ENCODE results near the gene HMOX1. TPM values are rescaled to one million over a fixed set of nuclear protein-coding genes. Genes with fewer than 3 reads are reported as not detected.

HMOX1 gene
- 26.4 TPM for total RNA-seq (2021; ENCODE audit: unreplicated experiment)
- 17.6 and 20.2 TPM in 2 replicates for polyA plus RNA-seq (2012)
- Bru-seq, nascent RNA = percentile 65 among the genes with signal in this experiment
- percentile 45 among the genes with signal in this experiment for BruChase-seq, experiment 1, labeled RNA remaining after a 6-hour chase
- percentile 65 among the genes with signal in this experiment for BruChase-seq, experiment 2, labeled RNA remaining after a 2-hour chase
- long read RNA-seq, partial matches to known transcripts = 2 of 4 reads
- long read RNA-seq, other reads (novel, unspliced or antisense) = 1 of 4 reads

GRCh38 chr22:35380537-35381423 lies at the start of gene HMOX1:
TSS of gene HMOX1 (plus strand) at chr22:35381096. CDS start at chr22:35381174, 78 bp downstream.
- Histone ChIP-seq H3K9me3 (ENCODE audit: control insufficient read depth in 1 of 2, insufficient read depth in 1 of 2, low read depth in 1 of 2, low read length in 2 of 2) (no peaks in the 10 kb centered on the region), H3K4me2 (ENCODE audit: low read length) (peak within 1 kb of the TSS; percentile 98), H3K79me2 (ENCODE audit: insufficient read depth, low read length) (peaks cover 10% of the 10 kb centered on the region), H3K27me3 (ENCODE audit: insufficient read depth, low read length) (no peaks in the 10 kb centered on the region), H3K27ac (ENCODE audit: low read depth, low read length) (peak within 1 kb of the TSS; percentile 62), H4K20me1 (ENCODE audit: insufficient read depth) (no peaks in the 10 kb centered on the region), H2AFZ (ENCODE audit: low read depth, low read length, poor library complexity, severe bottlenecking) (peak within 1 kb of the TSS; percentile 75), H3K4me1 (ENCODE audit: control insufficient read depth in 1 of 2, insufficient read depth in 2 of 2, low read length in 2 of 2) (peaks cover 28 to 56% of the 10 kb centered on the region in 2 experiments), H3K9ac (ENCODE audit: low read length) (peak within 1 kb of the TSS; percentile 78), H3K36me3 (ENCODE audit: control insufficient read depth in 1 of 2, insufficient read depth in 2 of 2, low read length in 2 of 2) (peaks cover 0 to 4% of the 10 kb centered on the region in 2 experiments; a peak in 2 of 4 replicates), H3K4me3 (replicated peaks in 1 of 2; ENCODE audit: low read depth in 1 of 2, low read length in 2 of 2) (peak within 1 kb of the TSS; percentile 70 to 83), H3K9me2 (ENCODE audit: insufficient read depth) (no peaks in the 10 kb centered on the region)
- ChIA-PET RAD21 (ENCODE audit: low non-redundant PET in 1 of 2, low total read pairs in 2 of 2, uncharacterized antibody in 2 of 2, unreplicated experiment in 2 of 2) (interaction anchor here (0.6 to 1.9 kb wide), 2 partner anchors 9 to 14 kb away, joined by 3 to 4 read pairs; no protein-coding TSS in a partner anchor), POLR2A (interaction anchor here (0.7 to 2.0 kb wide), 6 partner anchors 9 to 805 kb away, joined by 3 to 17 read pairs (median 3); no protein-coding TSS in a partner anchor), CTCF (no interaction called here)
- ATAC-seq (peak; percentile 83), DNase-seq (ENCODE audit: low read depth, low spot score) (peak; percentile 51)
- TF ChIP-seq ZNF274 (IDR thresholded peaks at IDR 0.05; ENCODE audit: low read depth, low read length) = no peak
- TF ChIP-seq CTCF (IDR thresholded peaks at IDR 0.05 in 2 of 3, conservative IDR thresholded peaks at IDR 0.05 in 1 of 3; ENCODE audit: borderline replicate concordance in 1 of 3, insufficient read depth in 1 of 3, low read depth in 2 of 3, low read length in 2 of 3) = 0 out of 6 replicates have a peak, but pooled peaks of 1 of the 3 experiments have one; percentile 7
- no peak for TF ChIP-seq ZFX (IDR thresholded peaks at IDR 0.05)
- TF ChIP-seq SP1 (IDR thresholded peaks at IDR 0.05; ENCODE audit: low read depth) = no peak; the same call in 1 of the 2 replicates
- no peak for TF ChIP-seq ATF3 (IDR thresholded peaks at IDR 0.05)
- no peak for TF ChIP-seq FOSL1 (IDR thresholded peaks at IDR 0.05; ENCODE audit: low read depth)
- TF ChIP-seq REST (IDR thresholded peaks at IDR 0.05; ENCODE audit: low read depth) = no peak
- TF ChIP-seq JUND (IDR thresholded peaks at IDR 0.05) = 0 out of 2 replicates have a peak, but pooled peaks have one; percentile 15
- TF ChIP-seq POLR2A (IDR thresholded peaks at IDR 0.05; ENCODE audit: borderline replicate concordance, extremely low read depth, insufficient read depth, insufficient read length) = peak; percentile 30
- peak; percentile 90 for TF ChIP-seq CEBPB (IDR thresholded peaks at IDR 0.05; ENCODE audit: low read depth)
- peak; percentile 65 for TF ChIP-seq TCF7L2 (IDR thresholded peaks at IDR 0.05; ENCODE audit: borderline replicate concordance, extremely low read depth, insufficient read depth, insufficient read length)
- no peak for TF ChIP-seq EZH2phosphoT487 (IDR thresholded peaks at IDR 0.05; ENCODE audit: borderline replicate concordance)
- peak; percentile 45; the same call in 1 of the 2 replicates for TF ChIP-seq RAD21 (IDR thresholded peaks at IDR 0.05; ENCODE audit: low read depth)
- TF ChIP-seq EGR1 (IDR thresholded peaks at IDR 0.05; ENCODE audit: low read depth) = no peak
- 0 out of 2 replicates have a peak, but pooled peaks have one; percentile 43 for TF ChIP-seq SIN3A (IDR thresholded peaks at IDR 0.05; ENCODE audit: low read depth)
- peak; percentile 88 for TF ChIP-seq POLR2AphosphoS5 (IDR thresholded peaks at IDR 0.05; ENCODE audit: low read depth, low read length)
- peak; percentile 75 for TF ChIP-seq MAX (IDR thresholded peaks at IDR 0.05)
- TF ChIP-seq YY1 (IDR thresholded peaks at IDR 0.05; ENCODE audit: extremely low read depth, insufficient replicate concordance, low read depth, low read length) = no peak
- no TSS peak for BruUV-seq (replicated peaks)
- intact Hi-C loops (cut with micrococcal nuclease) = no loop called here

Data from HCT116 (cell line).